Activated CD4-positive, alpha-beta T cell treated with anti-CD3 and anti-CD28 coated beads for 48 hours (primary cell): ENCODE measurements around the gene RAB40A.
"Not testable (repeated sequence)": the region's sequence is repeated elsewhere in the genome, so short reads cannot be mapped to it uniquely, and the experiment has no call there.

Experiments
- DNase-seq: peaks from one replicate; pipeline ENCODE4 v3.0.0-alpha.2; 2020

RAB40A gene

DNA sequence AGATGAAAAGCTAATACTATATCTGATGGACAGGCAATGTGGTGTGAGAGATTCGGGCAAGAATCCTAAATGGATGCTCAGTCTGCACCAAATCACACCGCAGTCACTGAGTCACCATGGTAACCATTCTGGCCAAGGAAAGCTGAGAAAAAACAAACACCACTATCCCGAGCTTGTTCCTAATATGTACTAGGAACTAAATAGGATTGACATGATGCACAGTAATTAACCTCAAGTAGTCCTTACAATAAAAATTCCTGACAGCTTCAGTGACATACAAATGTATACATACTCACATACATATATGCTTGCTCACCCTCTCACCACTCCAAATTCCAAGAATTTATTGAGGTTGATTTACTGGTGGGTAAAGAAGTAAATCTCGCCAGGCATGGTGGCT lies 1.1 kb upstream of the RAB40A start:
- no peak for DNase-seq

- no peak for DNase-seq
Observed at GRCh38 chrX:103518571-103518970, 718 bp downstream of the RAB40A start.

GRCh38 chrX:103517246-103517645 lies 2.0 kb downstream of the RAB40A start:
- DNase-seq: no peak

DNA sequence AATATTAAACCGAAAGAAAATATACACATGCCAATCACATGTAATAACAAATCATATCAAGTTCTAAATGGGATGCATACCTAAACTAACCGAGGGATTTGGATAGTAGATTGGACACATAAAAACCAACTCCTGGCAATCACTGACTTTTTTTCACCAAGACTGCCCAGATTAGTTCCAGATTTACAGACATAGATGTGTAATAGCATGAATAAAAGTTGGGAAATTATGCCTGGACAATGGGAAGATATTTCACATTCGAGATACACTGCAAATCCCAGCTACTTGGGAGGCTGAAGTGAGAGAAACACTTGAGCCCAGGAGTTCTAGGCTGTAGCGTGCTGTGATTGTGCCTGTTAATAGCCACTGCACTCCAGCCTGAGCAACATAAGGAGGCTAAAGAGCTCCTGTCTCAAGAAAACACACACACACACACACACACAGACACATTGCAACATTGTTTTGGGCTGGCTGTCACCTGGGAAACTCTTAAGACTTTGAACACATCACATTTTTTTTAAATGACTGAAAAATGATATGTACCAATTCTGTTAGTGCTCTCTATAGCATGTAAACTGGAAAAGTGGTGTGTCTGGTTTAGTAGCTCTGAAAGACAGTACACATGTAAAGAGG lies 5.7 kb downstream of the RAB40A start:
- no peak for DNase-seq

- no peak for DNase-seq
Observed at GRCh38 chrX:103513067-103513466, 6.2 kb downstream of the RAB40A start.

- DNase-seq: no peak
Observed at GRCh38 chrX:103510031-103510430, 9.3 kb downstream of the RAB40A start.

DNA sequence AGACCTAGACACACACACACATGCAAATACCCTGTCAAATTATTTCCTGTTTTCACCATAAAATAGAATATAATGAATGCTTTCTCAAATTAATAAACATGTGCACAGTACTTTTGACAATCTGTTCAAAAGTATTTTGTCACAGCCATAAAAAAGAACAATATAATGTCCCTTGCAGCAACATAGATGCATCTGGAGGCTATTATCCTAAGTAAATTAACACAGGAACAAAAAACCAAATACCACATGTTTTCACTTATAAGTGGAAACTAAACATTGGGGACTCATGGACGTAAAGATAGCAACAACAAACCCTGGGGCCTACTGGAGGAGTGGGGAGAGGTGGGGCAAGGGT lies 15.5 kb downstream of the RAB40A start:
- DNase-seq: no peak

DNA sequence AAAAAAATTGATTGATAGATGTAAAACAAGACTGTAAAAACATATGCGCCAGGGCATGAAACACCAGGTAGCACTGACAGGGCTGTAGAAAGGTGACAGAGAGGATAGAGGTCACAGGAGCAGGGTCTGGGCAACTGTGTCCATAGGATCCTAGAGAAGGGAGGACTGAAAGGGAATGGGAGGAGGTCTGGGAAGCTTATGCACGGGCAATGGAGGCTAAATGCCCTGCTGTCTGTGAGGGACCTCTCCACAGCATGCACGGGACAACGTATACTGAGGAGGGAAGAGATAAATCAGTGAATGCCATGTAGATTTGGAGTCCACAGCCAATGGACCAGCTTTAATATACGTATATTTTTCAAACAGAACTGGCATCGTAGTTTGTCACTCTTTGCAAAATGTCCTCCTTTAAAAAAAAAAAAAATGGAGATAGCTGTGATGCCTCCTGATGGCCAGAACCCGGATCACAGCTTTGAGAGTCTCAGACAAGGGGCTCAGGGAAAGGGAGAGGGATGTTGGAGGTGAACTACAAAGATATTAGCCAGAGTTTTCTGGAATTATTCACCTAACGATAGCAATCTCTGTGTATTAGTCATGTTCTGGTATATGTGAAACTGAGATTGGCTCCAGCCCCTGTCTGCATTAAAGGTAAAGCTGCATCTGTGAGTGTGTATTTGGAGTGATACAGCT lies 16.0 kb downstream of the RAB40A start:
- no peak for DNase-seq

- no peak for DNase-seq
Observed at GRCh38 chrX:103498786-103499185, 20.5 kb downstream of the RAB40A start.

- no peak for DNase-seq
Observed at GRCh38 chrX:103495786-103496185, 23.5 kb downstream of the RAB40A start.

- DNase-seq: not testable (repeated sequence)
Observed at GRCh38 chrX:103493578-103493977, 25.7 kb downstream of the RAB40A start.

DNA sequence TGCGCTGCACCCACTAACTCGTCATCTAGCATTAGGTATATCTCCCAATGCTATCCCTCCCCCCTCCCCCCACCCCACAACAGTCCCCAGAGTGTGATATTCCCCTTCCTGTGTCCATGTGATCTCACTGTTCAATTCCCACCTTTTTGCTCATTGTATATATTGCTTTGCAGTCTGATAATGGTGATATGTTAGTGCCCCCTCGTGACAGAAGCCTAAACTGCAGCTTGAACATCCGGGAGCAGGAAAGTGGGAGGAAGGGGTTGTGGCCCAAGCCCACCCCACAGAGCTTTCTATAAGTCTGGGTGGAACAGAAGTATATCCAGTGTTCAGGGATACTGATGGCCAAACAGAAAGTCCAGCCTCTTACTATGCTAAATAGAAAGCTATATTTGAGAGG lies 29.6 kb downstream of the RAB40A start:
- DNase-seq: peak; percentile 45

GRCh38 chrX:103488794-103489193 lies 30.5 kb downstream of the RAB40A start:
- DNase-seq: no peak

- no peak for DNase-seq
Observed at GRCh38 chrX:103488332-103488731, 31.0 kb downstream of the RAB40A start.

DNA sequence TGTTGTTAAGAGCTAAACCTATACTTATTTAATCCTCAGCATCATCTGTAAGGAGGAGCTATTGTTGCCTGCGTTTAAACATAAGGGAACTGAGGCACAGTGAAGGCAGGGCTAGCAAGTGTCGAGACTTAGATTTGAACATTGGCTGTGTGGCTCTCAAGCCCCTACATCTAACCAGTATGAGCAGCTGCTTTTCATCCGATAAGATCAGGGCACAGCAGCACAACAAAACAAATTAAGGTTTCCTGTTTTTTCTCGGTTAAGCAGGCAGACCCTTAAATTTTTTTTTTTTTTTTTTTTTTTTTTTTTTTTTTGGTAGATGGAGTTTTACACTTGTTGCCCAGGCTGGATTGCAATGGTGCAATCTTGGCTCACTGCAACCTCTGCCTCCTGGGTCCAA lies 35.6 kb downstream of the RAB40A start:
- DNase-seq: no peak

DNA sequence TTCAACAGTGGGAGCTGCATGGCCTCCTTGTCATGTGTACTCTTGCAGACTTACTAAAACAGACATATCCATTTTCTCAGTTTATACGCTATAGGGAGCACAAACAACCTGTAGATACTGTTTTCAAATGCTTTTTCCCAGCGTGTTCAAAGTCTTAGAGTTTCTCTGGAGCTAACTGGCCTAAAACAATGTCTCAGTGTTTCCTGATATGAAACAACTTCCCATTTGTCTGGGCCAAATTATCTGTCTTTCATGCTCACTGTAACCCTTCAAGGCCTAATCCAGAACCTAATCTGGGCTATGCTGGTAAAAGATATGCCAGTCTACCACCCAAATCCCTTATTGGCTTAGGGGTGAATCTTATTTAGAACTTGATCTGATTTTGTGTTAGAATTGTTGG lies 38.8 kb downstream of the RAB40A start:
- no peak for DNase-seq

DNA sequence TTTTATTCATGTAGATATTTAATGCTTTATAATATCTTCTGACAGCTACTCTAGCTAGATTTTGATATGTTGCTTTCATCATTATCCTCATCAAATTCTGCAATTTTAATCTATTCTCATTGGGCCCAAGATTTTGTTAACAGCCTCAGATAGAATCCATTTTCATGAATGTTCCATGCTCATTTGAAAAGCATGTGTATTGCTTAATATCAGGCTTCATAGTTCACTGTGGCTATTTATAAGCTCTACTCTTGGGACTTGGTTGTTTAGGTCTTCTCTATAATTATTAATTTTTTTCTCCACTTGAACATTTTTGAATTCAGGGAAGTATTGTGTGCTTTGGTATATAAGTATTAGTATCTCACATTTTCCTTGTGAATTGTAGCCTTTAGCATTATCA lies 41.8 kb downstream of the RAB40A start:
- no peak for DNase-seq

DNA sequence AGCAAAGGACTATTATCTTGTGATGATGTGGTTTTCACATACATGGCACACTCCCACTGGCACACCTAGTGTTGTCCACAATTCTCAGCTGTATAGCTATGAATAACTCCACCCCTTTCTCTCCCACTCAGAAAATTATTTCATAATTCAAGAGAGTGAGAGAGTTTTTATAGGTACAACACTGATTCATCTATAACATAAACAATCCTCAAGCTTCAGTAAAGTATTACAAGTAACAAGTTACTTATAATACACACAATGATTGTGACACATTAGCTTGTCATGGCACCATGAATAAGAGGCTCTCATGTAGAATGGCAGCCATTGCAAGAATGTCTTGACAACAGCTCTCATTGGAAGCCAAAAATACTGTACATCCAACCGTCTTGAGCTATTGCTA lies 43.9 kb downstream of the RAB40A start:
- DNase-seq: no peak

DNA sequence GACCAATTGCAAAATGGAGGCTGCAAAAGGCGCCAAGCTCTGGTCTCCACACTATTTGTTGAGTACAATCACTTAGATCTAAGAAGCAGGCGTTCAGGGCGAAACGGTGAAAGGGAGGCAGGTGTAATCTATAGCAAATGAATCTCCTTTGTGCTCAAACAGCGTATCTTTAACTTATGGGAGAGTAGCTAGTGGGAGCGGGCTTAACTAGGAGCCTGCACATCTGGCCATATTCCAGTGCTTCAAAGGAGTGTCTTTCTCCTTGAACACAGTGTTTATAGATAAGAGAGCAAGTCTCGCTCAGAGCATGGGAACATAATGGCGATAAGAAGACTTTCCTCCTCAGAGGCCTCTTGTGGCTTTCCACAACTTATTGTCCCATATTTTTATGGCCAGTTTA lies 49.3 kb downstream of the RAB40A start:
- not testable (repeated sequence) for DNase-seq

DNA sequence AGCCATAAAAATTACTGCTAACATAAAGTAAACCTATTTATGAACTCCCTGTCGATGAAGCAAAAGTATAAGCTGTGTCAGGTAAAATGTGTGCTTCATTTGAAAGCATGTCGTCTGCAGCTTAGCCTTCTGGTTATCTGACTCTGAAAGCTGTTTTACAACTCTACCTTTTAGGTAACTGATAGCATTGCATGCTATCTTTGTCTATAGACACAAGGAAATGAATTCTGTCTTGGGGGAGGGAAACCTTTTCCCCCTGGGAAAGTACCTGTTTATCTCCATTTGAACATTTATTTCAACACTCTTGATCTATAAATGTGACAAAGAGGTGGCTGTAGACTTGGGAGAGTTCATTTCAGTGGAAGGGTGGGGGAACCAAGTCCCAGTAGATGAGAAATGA lies 51.4 kb downstream of the RAB40A start:
- no peak for DNase-seq

DNA sequence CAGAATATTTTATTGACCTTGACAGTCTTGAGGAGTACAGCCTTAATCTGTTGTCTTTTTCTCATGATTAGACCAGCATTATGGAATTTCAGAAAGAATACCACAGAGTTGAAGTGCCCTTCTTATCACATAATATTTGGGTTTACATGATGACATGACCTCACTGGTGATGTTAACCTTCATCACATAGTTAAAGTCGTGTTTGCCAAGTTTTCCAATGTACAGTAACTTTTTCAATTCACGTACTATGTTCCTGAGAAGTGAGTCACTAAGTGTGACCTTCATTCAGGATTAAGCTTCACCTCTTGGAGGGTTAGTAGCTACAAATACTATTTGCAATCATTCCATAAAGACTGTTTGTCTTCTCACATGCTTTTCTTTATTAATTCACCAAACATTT lies 52.1 kb downstream of the RAB40A start:
- no peak for DNase-seq

DNA sequence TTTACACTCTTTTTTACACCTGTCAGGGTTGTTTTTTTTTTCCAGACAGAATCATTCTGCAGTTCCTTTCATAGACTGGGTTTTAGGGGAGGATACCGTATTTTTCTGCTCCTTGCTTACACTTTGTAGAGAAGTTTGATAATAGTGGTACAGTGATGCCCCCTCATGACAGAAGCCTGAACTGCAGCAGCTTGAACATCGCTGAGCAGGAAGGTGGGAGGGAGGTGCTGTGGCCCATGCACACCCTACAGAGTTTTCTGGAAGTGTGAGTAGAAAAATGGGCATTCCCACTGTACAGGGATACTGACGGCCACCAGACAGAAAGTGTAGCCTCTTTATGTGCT lies 54.5 kb downstream of the RAB40A start:
- DNase-seq: peak; percentile 82

DNA sequence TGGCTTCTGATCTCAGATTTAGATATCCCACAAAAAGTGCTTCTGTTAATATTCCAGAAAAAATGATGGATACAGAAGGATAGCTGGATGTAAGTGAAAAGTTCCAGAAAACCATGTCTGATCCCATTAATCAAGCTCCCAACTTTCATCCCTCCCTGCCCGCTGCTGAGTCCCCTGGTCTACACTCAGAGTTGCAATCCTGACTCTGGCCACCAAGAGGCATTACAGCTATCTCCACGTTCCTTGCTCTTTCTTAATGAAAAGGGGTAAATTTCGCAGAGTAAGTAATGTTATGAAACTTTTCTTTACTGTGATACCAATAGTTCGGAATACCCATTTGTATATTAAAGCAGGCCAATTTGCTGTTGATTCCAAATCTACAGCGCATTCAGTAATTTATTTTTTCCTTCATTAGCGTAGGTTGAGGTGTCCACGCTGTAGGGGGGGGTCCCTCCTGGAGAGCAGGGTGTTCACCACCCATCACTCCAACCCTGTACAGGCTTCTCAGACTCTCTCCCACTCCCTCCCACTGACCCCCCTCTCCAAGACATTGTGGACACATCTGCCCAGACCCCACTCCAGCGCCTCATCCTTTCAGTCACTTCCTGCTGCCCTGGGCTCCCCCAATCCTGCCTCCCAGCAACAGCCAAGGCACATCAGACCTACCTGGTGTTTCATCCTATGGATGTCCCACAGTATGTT lies 55.1 kb downstream of the RAB40A start:
- peak; percentile 27 for DNase-seq

DNA sequence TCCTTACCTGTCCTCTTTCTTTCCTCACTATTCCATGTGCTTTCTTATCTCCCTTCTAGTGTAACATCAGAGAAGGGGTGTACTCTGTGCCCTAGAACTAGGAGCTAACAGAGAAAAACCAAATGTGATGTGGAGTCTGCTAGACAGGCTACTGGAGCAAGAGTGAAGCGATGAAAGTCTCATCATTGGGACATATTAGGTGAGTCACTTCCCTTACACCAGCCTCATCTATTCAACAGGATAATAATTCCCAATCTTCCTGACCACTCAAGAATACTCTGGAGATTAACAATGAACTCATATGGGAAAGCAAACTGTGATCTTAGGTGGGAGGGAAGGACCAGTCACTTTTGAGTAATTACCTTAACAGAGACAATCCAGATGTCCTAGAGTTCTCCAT lies 58.1 kb downstream of the RAB40A start:
- DNase-seq: no peak
